ENCODE results near the gene FAM118A. TPM values are rescaled to one million over a fixed set of nuclear protein-coding genes. Genes with fewer than 3 reads are reported as not detected.

Gene FAM118A
- total RNA-seq, 1 experiment from 2014 or later = 21.3 TPM

- no peak overlapping the region for H3K27ac Mint-ChIP-seq
These were observed 48.2 kb upstream of the FAM118A start for GRCh38 chr22:45261407-45262088.

More at GRCh38 chr22:45261407-45262088, 48.2 kb upstream of the FAM118A start:
- ChIA-PET POLR2A (no interaction called here), CTCF (interaction anchor here (0.9 to 3.1 kb wide), 3 partner anchors 53 to 179 kb away, joined by 3 to 12 read pairs (median 3); no protein-coding TSS in a partner anchor)
- peaks cover 12% of the 10 kb centered on the region for H3K9me3 Mint-ChIP-seq
- no peak overlapping the region for H3K4me3 Mint-ChIP-seq
- DNase-seq (ENCODE audit: low spot score) (no peak), ATAC-seq (no peak)
- TF ChIP-seq NR2C2 (CRISPR knock-in tag; IDR thresholded peaks at IDR 0.05) = no peak; the same call in 1 of the 2 replicates
- no peak for TF ChIP-seq STAT6 (CRISPR knock-in tag; conservative IDR thresholded peaks at IDR 0.05; ENCODE audit: low read depth)
- TF ChIP-seq AFF4 (CRISPR knock-in tag; IDR thresholded peaks at IDR 0.05; ENCODE audit: borderline replicate concordance) = no peak
- TF ChIP-seq ZMAT4 (CRISPR knock-in tag; IDR thresholded peaks at IDR 0.05) = no peak
- no peak for TF ChIP-seq NR3C1 (CRISPR knock-in tag; conservative IDR thresholded peaks at IDR 0.05; ENCODE audit: low read depth)
- TF ChIP-seq NFATC4 (CRISPR knock-in tag; IDR thresholded peaks at IDR 0.05) = no peak
- no peak for TF ChIP-seq IRF2 (CRISPR knock-in tag; IDR thresholded peaks at IDR 0.05; ENCODE audit: borderline replicate concordance, low read depth)
- no peak for TF ChIP-seq MXD4 (CRISPR knock-in tag; IDR thresholded peaks at IDR 0.05; ENCODE audit: borderline replicate concordance)
- TF ChIP-seq E2F1 (CRISPR knock-in tag; IDR thresholded peaks at IDR 0.05) = no peak
- TF ChIP-seq CTCF (IDR thresholded peaks at IDR 0.05) = no peak
- no peak for TF ChIP-seq ZNF232 (CRISPR knock-in tag; IDR thresholded peaks at IDR 0.05)
- TF ChIP-seq SMAD3 (CRISPR knock-in tag; IDR thresholded peaks at IDR 0.05; ENCODE audit: borderline replicate concordance) = no peak
- H3K4me1 Mint-ChIP-seq = peaks cover 9% of the 10 kb centered on the region
- peaks cover 25% of the 10 kb centered on the region for H3K27me3 Mint-ChIP-seq (ENCODE audit: low read depth)
- H3K36me3 Mint-ChIP-seq = peaks cover 3% of the 10 kb centered on the region; the same call in 1 of the 2 replicates

All from WTC11 (cell line).